Adrenal gland (tissue), 5 donors: ENCODE measurements around the gene ITGB3BP.
A peak's percentile ranks its signal among the peaks of the same experiment; 100 is the strongest.

ENCODE experiments used
- CTCF ChIP-seq, 6 experiments: fragments of 450-650 bp in 4 of 6; fragments of 200-600 bp in 2 of 6; sonication (generic) in 1 of 6; IDR thresholded peaks; 1 replicate in 5 of 6; 2 replicates in 1 of 6; pipeline versions ENCODE4 v1.5.1 to v1.8.0; 2016 to 2021; ENCODE audit warnings: antibody characterized with exemption in 6 of 6, mild to moderate bottlenecking in 2 of 6, moderate library complexity in 1 of 6
- POLR2A ChIP-seq, 2 donors: fragments of 450-650 bp; IDR thresholded peaks; one replicate each; pipeline ENCODE4 v1.6.1; 2017; ENCODE audit warnings: antibody characterized with exemption in 2 of 2, mild to moderate bottlenecking in 2 of 2, moderate library complexity in 1 of 2
- donor health status: DM: no; HTN: no; CAD: no.

GRCh38 chr1:63537940-63538339, 14.9 kb upstream of the ITGB3BP start:
- peak in 5 of 6 experiments; percentile 16 to 53 (median 45) for TF ChIP-seq CTCF (IDR thresholded peaks at IDR 0.05)
- no peak for TF ChIP-seq POLR2A (IDR thresholded peaks at IDR 0.05)
